H1 (cell line): ENCODE measurements around the gene ACOT6. TPM values are rescaled to one million over a fixed set of nuclear protein-coding genes. Genes with fewer than 3 reads are reported as not detected.

Experiments used
- ASH2L ChIP-seq: fragments of 200-600, 300-600 bp; sonication (generic); IDR thresholded peaks from one replicate; pipeline ENCODE4 v1.7.1; 2017; ENCODE audit warnings: low read length
- BACH1 ChIP-seq: IDR thresholded peaks from 2 replicates; pipeline ENCODE4 v1.6.1; 2012; ENCODE audit warnings: low read length, improper control_type of control experiment
- CHD2 ChIP-seq: IDR thresholded peaks from 2 replicates; pipeline ENCODE4 v1.6.1; 2012; ENCODE audit warnings: low read length, improper control_type of control experiment
- HDAC6 ChIP-seq: IDR thresholded peaks from one replicate; pipeline ENCODE4 v1.7.1; 2012; ENCODE audit warnings: low read depth, mild to moderate bottlenecking, inconsistent platforms, low read length, moderate library complexity
- MAFK ChIP-seq: IDR thresholded peaks from 2 replicates; pipeline ENCODE4 v1.6.1; 2012; ENCODE audit warnings: low read depth, mild to moderate bottlenecking, improper control_type of control experiment, low read length
- SIN3A ChIP-seq, 2 experiments: IDR thresholded peaks in 1 of 2; conservative IDR thresholded peaks in 1 of 2; 2 replicates each; pipeline ENCODE4 v1.6.1; 2011 to 2012; ENCODE audit warnings: low read length in 2 of 2, improper control_type of control experiment in 1 of 2, low read depth in 1 of 2, mild to moderate bottlenecking in 1 of 2
- SIX5 ChIP-seq: IDR thresholded peaks from 2 replicates; pipeline ENCODE4 v1.6.1; 2011; ENCODE audit warnings: mild to moderate bottlenecking, low read depth, low read length
- SP1 ChIP-seq: IDR thresholded peaks from 2 replicates; pipeline ENCODE4 v1.6.1; 2011; ENCODE audit warnings: low read depth, low read length
- TAF7 ChIP-seq: optimal IDR thresholded peaks from 2 replicates; pipeline ENCODE3; 2011; ENCODE audit warnings: low read depth, mild to moderate bottlenecking, inconsistent platforms, low read length, moderate library complexity, borderline replicate concordance
- TBP ChIP-seq: IDR thresholded peaks from 2 replicates; pipeline ENCODE4 v1.6.1; 2011; ENCODE audit warnings: low read depth, low read length, improper control_type of control experiment
- ZNF274 ChIP-seq: IDR thresholded peaks from 2 replicates; pipeline ENCODE4 v1.7.0; 2012; ENCODE audit warnings: low read length, borderline replicate concordance; ENCODE audit errors: extremely low read depth
- polyA plus RNA-seq, 7 experiments: library from polyadenylated mRNA; depleted of rRNA in 3 of 7; stranded (reverse) in 5 of 7; unstranded in 2 of 7; fragments of >200 nt in 5 of 7; fragments of 200-250 nt in 2 of 7; gene quantifications; 1 replicate in 5 of 7; 2 replicates in 1 of 7; 4 replicates in 1 of 7; pipeline versions ENCODE4 v1.2.1 to v1.2.3, GENCODE V29; 2011 to 2013; ENCODE audit warnings: missing spikeins in 2 of 7, mixed read lengths in 2 of 7
- total RNA-seq: library from RNA; stranded (reverse); fragmentation: NEBNext Ultra II Directional; extraction: Animal tissue kit (Norgen Biotek cat#: 25700); gene quantifications from 2 replicates; pipeline ENCODE4 v1.2.1, GENCODE V29; 2021
- TF ChIP-seq, protein P1 (sequence below): fragments of 300-600 bp; sonication (generic); IDR thresholded peaks from 2 replicates; pipeline ENCODE4 v1.7.1; 2012; ENCODE audit warnings: low read length, moderate library complexity, mild to moderate bottlenecking, inconsistent platforms; ENCODE audit not compliant: insufficient replicate concordance

ACOT6 gene
- total and polyA plus RNA-seq, 2 of the 8 experiments (the other 6 are each of a cell fraction or from before 2014, with no cell fraction given) = not detected

DNA sequence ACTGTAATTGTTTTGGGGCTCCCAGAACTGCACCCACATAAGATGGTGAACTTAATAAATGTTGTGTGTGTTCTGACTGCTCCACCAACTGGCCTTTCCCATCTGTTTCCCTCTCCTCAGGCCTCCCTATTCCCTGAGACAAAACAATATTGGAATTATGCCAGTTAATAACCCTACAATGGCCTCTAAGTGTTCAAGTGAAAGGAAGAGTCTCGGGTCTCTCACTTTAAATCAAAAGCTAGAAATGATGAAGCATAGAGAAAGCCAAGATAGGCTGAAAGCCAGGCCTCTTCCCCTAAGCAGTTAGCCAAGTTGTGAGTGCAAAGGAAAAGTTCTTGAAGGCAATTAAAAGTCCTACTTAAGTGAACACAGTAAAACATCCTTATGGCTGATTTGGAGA is 13.4 kb downstream of the ACOT6 start (continued):
- TF ChIP-seq, protein P1, sequence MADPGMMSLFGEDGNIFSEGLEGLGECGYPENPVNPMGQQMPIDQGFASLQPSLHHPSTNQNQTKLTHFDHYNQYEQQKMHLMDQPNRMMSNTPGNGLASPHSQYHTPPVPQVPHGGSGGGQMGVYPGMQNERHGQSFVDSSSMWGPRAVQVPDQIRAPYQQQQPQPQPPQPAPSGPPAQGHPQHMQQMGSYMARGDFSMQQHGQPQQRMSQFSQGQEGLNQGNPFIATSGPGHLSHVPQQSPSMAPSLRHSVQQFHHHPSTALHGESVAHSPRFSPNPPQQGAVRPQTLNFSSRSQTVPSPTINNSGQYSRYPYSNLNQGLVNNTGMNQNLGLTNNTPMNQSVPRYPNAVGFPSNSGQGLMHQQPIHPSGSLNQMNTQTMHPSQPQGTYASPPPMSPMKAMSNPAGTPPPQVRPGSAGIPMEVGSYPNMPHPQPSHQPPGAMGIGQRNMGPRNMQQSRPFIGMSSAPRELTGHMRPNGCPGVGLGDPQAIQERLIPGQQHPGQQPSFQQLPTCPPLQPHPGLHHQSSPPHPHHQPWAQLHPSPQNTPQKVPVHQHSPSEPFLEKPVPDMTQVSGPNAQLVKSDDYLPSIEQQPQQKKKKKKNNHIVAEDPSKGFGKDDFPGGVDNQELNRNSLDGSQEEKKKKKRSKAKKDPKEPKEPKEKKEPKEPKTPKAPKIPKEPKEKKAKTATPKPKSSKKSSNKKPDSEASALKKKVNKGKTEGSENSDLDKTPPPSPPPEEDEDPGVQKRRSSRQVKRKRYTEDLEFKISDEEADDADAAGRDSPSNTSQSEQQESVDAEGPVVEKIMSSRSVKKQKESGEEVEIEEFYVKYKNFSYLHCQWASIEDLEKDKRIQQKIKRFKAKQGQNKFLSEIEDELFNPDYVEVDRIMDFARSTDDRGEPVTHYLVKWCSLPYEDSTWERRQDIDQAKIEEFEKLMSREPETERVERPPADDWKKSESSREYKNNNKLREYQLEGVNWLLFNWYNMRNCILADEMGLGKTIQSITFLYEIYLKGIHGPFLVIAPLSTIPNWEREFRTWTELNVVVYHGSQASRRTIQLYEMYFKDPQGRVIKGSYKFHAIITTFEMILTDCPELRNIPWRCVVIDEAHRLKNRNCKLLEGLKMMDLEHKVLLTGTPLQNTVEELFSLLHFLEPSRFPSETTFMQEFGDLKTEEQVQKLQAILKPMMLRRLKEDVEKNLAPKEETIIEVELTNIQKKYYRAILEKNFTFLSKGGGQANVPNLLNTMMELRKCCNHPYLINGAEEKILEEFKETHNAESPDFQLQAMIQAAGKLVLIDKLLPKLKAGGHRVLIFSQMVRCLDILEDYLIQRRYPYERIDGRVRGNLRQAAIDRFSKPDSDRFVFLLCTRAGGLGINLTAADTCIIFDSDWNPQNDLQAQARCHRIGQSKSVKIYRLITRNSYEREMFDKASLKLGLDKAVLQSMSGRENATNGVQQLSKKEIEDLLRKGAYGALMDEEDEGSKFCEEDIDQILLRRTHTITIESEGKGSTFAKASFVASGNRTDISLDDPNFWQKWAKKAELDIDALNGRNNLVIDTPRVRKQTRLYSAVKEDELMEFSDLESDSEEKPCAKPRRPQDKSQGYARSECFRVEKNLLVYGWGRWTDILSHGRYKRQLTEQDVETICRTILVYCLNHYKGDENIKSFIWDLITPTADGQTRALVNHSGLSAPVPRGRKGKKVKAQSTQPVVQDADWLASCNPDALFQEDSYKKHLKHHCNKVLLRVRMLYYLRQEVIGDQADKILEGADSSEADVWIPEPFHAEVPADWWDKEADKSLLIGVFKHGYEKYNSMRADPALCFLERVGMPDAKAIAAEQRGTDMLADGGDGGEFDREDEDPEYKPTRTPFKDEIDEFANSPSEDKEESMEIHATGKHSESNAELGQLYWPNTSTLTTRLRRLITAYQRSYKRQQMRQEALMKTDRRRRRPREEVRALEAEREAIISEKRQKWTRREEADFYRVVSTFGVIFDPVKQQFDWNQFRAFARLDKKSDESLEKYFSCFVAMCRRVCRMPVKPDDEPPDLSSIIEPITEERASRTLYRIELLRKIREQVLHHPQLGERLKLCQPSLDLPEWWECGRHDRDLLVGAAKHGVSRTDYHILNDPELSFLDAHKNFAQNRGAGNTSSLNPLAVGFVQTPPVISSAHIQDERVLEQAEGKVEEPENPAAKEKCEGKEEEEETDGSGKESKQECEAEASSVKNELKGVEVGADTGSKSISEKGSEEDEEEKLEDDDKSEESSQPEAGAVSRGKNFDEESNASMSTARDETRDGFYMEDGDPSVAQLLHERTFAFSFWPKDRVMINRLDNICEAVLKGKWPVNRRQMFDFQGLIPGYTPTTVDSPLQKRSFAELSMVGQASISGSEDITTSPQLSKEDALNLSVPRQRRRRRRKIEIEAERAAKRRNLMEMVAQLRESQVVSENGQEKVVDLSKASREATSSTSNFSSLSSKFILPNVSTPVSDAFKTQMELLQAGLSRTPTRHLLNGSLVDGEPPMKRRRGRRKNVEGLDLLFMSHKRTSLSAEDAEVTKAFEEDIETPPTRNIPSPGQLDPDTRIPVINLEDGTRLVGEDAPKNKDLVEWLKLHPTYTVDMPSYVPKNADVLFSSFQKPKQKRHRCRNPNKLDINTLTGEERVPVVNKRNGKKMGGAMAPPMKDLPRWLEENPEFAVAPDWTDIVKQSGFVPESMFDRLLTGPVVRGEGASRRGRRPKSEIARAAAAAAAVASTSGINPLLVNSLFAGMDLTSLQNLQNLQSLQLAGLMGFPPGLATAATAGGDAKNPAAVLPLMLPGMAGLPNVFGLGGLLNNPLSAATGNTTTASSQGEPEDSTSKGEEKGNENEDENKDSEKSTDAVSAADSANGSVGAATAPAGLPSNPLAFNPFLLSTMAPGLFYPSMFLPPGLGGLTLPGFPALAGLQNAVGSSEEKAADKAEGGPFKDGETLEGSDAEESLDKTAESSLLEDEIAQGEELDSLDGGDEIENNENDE = no peak
- TF ChIP-seq TAF7 (no peak), ASH2L (no peak), CHD2 (no peak), SIX5 (no peak), SP1 (no peak), SIN3A (conservative IDR thresholded peaks at IDR 0.05 in 1 of 2, IDR thresholded peaks at IDR 0.05 in 1 of 2; ENCODE audit: low read depth in 1 of 2, low read length in 2 of 2) (no peak), MAFK (no peak), BACH1 (no peak), TBP (no peak), HDAC6 (no peak), ZNF274 (no peak)
